Stomach smooth muscle (tissue), 2 donors: ENCODE results near the gene PROZ.

ENCODE experiments used
- H3K27ac ChIP-seq: one replicate; pipeline ENCODE4 v1.7.0; 2013; ENCODE audit warnings: mild to moderate bottlenecking, low read length, inconsistent platforms
- H3K27me3 ChIP-seq, 2 donors: one replicate each; pipeline ENCODE4 v1.7.0; 2013; ENCODE audit warnings: low read length in 2 of 2; ENCODE audit not compliant: insufficient read depth in 2 of 2, control insufficient read depth in 1 of 2
- H3K36me3 ChIP-seq, 2 donors: one replicate each; pipeline ENCODE4 v1.7.0; 2013; ENCODE audit warnings: low read length in 2 of 2; ENCODE audit not compliant: control insufficient read depth in 2 of 2, insufficient read depth in 2 of 2
- H3K4me1 ChIP-seq: one replicate; pipeline ENCODE4 v1.7.0; 2013; ENCODE audit warnings: low read length; ENCODE audit not compliant: control insufficient read depth, insufficient read depth
- H3K4me3 ChIP-seq, 2 donors: one replicate each; pipeline ENCODE4 v1.7.0; 2013; ENCODE audit warnings: low read length in 2 of 2
- H3K9ac ChIP-seq, 2 donors: one replicate each; pipeline ENCODE4 v1.7.0; 2013; ENCODE audit warnings: low read length in 2 of 2, mild to moderate bottlenecking in 1 of 2
- H3K9me3 ChIP-seq, 2 donors: one replicate each; pipeline ENCODE4 v1.7.0; 2013; ENCODE audit warnings: low read length in 2 of 2; ENCODE audit not compliant: control insufficient read depth in 2 of 2
- donor health status: healthy.
- donor health status: Pancreatic carcinoma.

PROZ gene

DNA sequence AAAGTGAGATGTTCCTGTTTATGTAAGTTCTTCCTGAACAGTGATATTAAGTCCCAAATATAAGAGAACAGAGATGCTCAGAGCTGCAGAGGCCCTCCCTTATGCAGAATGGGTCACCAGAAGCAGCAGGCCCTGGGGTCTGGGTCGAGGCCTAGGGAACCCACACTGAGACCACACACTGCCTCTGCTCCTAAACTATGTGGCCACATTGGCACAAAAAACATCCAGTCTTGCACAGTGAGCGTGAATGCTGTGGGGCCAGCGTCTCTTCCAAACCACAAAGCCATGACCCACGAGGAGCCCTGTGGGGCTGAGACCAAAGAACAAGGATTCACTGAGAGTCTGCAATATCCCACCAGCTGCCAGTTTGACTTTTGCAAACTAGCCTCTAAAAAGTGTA is 23.6 kb downstream of the PROZ start:
- Histone ChIP-seq H3K4me1 (no peaks in the 10 kb centered on the region), H3K4me3 (no peak overlapping the region), H3K36me3 (peaks cover 44 to 56% of the 10 kb centered on the region in 2 donors), H3K9ac (no peak overlapping the region), H3K27ac (no peak overlapping the region), H3K27me3 (no peaks in the 10 kb centered on the region), H3K9me3 (no peaks in the 10 kb centered on the region)

DNA sequence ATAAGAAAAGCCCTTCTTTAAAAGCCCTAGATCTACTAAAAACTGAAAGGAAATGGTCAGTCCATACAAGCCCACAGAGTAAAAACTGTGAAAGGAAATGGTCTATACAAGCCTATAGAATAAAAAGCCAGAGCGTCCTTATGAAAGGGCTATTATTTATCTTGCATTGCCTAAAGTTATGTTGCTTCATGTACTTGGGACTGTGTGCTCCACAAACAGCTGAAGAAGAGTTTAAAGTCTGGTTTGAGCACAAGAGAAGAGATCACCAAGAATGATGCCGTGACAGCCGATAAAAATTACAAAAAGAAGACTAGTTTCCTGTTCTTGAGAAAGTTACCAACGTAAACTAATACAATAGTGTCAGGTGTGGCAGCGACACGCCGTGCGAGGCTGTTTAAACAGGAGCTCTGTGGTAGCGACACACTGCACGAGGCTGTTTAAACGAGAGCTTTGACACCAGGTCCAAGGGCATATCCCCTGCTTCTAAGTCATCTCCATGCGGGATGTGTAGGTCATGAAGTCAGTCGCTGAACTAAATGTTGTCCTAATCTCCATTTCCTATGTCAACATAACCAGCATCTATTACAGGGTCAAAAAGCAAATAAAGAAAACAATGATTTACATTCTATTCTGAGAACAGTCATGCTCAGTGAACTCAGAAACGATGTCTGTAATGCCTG is 25.1 kb downstream of the PROZ start:
- H3K36me3 ChIP-seq = peaks cover 45 to 57% of the 10 kb centered on the region in 2 donors
- H3K9ac ChIP-seq = no peak overlapping the region

DNA sequence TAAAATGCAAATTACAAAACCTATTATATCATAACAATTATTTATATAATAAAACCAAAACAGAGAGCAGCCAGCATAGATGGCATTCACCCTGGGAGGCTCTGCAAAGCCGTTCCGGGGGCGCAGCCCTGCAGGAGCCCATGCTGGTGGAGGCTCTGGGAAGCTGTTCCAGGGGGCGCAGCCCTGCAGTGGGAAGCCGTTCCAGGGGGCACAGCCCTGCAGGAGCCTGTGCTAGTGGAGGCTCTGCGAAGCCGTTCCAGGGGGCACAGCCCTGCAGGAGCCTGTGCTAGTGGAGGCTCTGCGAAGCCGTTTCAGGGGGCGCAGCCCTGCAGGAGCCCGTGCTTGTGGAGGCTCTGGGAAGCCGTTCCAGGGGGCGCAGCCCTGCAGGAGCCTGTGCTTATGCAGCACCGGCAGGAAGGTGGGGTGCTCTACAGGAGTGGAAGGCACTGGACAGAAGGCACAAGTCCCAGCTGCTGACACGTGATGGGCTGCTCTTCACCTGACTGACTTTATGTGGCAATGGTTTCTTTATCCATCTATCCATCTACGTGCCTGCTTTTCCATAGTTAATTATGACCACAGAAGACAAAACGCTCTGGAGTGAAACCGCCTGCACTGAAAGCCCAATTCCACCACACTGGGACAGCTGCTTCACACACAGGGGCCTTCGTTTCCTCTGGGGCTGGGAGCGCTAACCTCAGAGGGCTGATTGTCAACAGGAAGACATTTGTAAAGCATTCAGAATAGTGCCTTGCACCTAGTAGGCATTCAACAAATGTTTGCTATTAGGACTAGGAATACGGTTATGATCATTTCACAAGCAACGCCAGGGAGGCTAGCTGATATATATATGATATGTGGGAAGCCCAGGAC is 26.4 kb downstream of the PROZ start:
- no peaks in the 10 kb centered on the region for H3K27me3 ChIP-seq
- H3K9me3 ChIP-seq = no peaks in the 10 kb centered on the region
- no peak overlapping the region for H3K27ac ChIP-seq
- H3K4me3 ChIP-seq = no peak overlapping the region
- no peak overlapping the region for H3K9ac ChIP-seq
- no peaks in the 10 kb centered on the region for H3K4me1 ChIP-seq
- peaks cover 40 to 53% of the 10 kb centered on the region in 2 donors for H3K36me3 ChIP-seq

More for the DNA sequence above, 25.1 kb downstream of the PROZ start:
- Histone ChIP-seq H3K27me3 (no peaks in the 10 kb centered on the region), H3K27ac (no peak overlapping the region), H3K4me3 (no peak overlapping the region), H3K4me1 (no peaks in the 10 kb centered on the region), H3K9me3 (no peaks in the 10 kb centered on the region)

DNA sequence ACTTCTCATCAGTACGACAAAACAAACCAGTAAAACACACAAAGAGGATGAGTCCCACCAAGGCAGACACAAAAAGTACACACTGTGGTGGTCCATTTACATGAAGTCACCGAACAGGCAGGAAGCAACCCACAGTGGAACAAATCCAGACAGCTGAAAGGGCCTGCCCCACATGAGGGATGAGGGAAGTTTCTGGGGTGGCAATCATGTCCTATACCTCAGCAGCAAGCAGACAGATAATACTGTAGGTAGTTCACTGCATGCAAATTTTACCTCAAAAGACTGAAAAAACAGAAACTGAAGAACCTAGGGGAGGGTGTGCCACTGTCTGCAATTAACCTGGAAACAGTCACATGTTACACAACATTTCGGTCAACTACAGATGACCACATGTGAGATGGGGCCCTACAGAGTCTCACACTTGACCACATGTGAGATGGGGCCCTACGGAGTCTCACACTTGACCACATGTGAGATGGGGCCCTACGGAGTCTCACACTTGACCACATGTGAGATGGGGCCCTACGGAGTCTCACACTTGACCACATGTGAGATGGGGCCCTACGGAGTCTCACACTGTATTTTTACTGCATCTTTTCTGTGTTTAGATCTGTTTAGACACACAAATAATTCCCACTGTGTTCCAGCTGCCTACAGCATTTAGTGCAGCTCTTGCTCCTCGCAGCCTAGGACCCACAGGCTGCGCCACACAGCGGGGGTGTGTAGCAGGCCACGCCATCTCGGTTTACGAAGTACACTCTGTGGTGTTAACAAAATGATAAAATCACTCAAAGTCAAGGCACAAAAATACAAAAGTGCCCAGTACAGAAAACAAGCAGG is 27.8 kb downstream of the PROZ start:
- H3K9me3 ChIP-seq = no peaks in the 10 kb centered on the region
- H3K27ac ChIP-seq = no peak overlapping the region
- H3K9ac ChIP-seq = no peak overlapping the region
- no peaks in the 10 kb centered on the region for H3K27me3 ChIP-seq
- H3K4me1 ChIP-seq = no peaks in the 10 kb centered on the region
- no peak overlapping the region for H3K4me3 ChIP-seq
- H3K36me3 ChIP-seq = peaks cover 31 to 53% of the 10 kb centered on the region in 2 donors

DNA sequence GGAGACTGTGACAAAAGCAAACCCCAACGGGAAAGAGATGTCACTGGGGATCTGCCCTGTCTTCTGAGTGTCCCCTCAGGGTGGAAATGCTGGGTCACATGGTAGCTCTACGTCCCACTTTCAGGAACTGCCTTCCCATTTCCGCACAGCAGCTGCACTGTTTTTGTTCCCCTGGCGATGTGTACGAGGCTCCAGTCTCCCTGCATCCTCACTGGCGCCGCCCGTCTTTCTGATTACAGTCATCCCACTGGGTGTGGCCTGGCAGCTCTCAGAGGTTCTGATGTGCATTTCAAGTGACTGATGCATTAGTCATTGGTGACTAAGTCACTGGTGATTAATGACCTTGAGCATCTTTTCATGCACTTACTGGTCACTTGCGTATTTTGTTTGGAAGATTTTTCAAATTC is 28.8 kb downstream of the PROZ start:
- Histone ChIP-seq H3K27me3 (no peaks in the 10 kb centered on the region), H3K4me3 (no peak overlapping the region), H3K36me3 (peaks cover 34 to 53% of the 10 kb centered on the region in 2 donors), H3K27ac (no peak overlapping the region), H3K9ac (no peak overlapping the region), H3K4me1 (no peaks in the 10 kb centered on the region), H3K9me3 (no peaks in the 10 kb centered on the region)

DNA sequence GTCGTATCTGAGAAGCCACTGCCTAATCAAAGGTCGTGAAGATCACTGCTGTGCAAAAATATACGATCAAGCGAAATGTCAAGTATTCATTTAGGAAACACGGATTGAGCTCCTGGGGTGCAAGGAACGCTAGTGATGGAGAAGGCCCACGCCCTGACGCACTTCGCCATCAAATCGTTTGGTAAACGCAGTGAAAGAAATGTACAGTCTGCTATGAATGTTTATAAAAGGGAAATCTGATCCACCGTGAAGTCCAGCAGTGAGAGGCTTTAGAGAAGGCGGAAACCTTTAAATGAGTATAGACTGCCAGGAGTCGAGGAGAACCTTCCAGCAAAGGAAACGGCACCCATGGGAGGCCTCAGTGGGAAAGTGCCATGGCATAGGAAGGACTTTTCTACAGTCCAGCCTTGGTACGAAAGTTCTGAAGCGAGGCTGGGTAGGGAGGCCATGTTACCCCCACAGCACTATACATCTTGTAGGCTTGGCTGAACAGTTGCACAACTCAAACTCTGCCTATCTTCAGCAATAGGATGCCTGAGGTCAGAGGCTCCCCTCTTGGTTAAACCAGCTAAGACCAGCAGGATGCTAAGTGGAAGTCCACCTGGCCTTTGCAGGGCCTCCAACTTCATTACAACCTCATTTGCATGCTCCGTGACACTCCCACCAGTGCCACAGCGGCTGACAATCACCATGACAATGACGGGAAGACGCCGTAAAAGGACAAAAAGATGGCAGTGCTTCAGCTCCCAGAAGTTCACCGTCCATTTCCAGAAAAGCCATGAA is 29.6 kb downstream of the PROZ start:
- Histone ChIP-seq H3K9me3 (no peaks in the 10 kb centered on the region), H3K4me1 (no peaks in the 10 kb centered on the region), H3K9ac (no peak overlapping the region), H3K4me3 (no peak overlapping the region), H3K36me3 (peaks cover 41 to 61% of the 10 kb centered on the region in 2 donors), H3K27me3 (no peaks in the 10 kb centered on the region), H3K27ac (no peak overlapping the region)

DNA sequence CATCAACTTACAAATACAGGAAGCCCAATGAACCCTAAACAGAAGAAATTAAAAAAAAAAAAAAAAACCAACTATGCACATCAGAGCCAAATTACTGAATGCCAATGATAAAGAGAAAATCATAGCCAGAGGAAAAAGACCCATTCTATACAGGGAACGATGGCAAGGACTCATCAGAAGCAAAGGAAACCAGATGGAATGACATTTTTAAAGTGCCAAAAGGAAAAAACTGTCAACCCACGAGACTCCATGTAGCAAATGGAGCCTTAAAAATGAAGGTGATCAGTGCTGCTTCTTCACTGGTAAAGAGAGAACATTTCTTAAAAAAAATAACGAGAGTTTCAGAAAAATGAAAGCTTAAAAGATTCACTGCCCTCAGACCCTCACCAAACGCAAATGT is 31.7 kb downstream of the PROZ start:
- H3K36me3 ChIP-seq = peaks cover 41 to 65% of the 10 kb centered on the region in 2 donors
- no peak overlapping the region for H3K27ac ChIP-seq
- no peaks in the 10 kb centered on the region for H3K4me1 ChIP-seq
- H3K4me3 ChIP-seq = no peak overlapping the region
- H3K27me3 ChIP-seq = no peaks in the 10 kb centered on the region
- no peak overlapping the region for H3K9ac ChIP-seq
- H3K9me3 ChIP-seq = no peaks in the 10 kb centered on the region

DNA sequence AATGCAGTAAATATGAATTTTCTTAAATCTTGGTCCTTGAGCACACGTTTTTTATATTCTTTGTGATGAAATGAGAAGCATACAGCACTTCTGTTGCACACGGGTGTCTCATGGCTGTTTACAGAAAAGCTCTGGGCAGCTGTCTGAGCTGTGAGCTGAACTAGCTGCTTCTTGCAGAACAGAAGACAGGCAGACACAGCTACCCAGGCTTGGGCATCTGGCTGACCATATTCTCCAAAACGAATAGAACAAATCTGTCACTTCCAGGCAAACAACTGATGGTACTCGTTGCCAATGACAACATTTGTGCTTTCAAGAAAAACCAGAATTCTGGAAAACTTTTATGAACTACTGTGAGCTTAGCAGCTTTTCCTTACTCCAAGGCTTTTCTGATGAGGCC is 33.8 kb downstream of the PROZ start:
- Histone ChIP-seq H3K27ac (no peak overlapping the region), H3K4me1 (no peaks in the 10 kb centered on the region), H3K4me3 (no peak overlapping the region), H3K9ac (no peak overlapping the region), H3K27me3 (no peaks in the 10 kb centered on the region), H3K36me3 (peaks cover 55 to 68% of the 10 kb centered on the region in 2 donors), H3K9me3 (no peaks in the 10 kb centered on the region)

DNA sequence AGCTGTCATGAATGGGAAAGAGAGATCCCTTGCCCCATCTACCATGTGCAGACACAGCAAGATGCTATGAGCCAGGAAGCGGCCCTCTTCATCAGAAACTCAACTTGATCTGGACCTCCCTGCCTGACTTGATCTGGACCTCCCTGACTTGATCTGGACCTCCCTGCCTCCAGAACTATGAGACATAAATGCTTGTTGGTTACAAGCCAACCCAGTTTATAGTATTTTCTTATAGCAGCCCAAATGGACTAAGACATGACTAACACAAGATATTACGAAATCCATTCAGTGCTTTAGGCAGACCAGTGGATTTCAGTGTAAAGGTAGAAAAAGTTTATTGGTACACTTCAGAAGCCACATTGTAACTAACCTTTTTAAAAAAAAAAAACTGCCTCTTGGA is 34.5 kb downstream of the PROZ start:
- Histone ChIP-seq H3K36me3 (peaks cover 59 to 72% of the 10 kb centered on the region in 2 donors), H3K9me3 (no peaks in the 10 kb centered on the region)

DNA sequence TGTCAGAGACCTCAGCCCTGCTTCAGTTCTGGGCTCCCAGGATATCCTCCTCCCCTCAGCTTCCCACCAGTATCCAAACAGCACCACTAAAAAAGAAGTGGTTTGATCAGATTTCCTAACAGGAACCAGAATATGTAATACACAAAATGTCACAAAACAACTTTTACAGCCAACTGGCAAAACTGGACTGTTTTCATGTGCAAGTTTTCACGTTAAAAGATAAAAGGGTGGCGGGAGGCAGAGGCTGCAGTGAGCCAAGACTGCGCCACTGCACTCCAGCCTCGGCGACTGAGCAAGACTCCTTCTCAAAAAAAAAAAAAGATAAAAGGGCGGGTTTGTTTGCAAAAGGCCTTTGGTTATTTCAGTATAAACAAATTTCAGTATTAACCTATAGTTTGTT is 36.9 kb downstream of the PROZ start:
- H3K9me3 ChIP-seq = no peaks in the 10 kb centered on the region
- no peak overlapping the region for H3K27ac ChIP-seq
- peaks cover 60 to 75% of the 10 kb centered on the region in 2 donors for H3K36me3 ChIP-seq
- H3K4me3 ChIP-seq = no peak overlapping the region
- H3K4me1 ChIP-seq = no peaks in the 10 kb centered on the region
- no peaks in the 10 kb centered on the region for H3K27me3 ChIP-seq
- no peak overlapping the region for H3K9ac ChIP-seq

More for the DNA sequence above, 34.5 kb downstream of the PROZ start:
- no peak overlapping the region for H3K27ac ChIP-seq
- H3K4me1 ChIP-seq = no peaks in the 10 kb centered on the region
- no peaks in the 10 kb centered on the region for H3K27me3 ChIP-seq
- no peak overlapping the region for H3K4me3 ChIP-seq
- H3K9ac ChIP-seq = peak overlapping the region in 1 of 2 donors; percentile 5
